Measurements from ENCODE around the gene CCDC13. TPM values are rescaled to one million over a fixed set of nuclear protein-coding genes. Genes with fewer than 3 reads are reported as not detected.
A peak's percentile ranks its signal among the peaks of the same experiment; 100 is the strongest.

Gene CCDC13
- total RNA-seq, 1 donor from 2014 or later = not detected

DNA sequence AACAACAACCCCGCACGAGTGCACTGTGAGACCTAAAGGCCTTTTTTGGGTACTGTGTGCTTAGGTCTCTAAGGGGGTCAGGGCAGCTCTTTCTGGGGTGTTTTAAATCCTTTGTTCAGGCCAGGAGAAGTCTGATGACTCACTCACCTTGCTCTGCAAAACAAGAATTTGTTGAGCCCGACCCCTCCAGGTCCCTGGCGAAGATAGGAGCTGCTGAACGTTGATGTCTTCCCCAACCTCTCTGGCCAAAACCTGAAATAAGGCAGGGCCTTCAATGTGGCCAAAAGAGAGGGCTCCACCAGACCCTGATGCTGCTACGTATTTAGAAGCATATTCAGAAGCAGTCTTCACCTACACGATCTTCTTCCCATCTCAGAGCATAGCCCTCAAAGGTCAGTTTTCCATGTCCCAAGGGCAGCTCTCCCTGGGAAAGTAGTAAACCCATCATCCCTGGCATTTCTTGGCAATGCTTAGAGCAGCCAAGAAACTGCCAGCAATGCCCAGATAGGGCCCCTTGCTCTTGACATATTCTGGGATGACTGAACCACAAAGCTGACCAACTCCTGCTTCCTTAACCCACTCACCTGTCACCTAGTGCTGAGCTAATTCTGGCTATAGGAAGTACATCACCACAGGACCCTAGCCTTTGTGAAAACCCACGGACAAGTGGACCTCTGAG lies 27.1 kb downstream of the CCDC13 start:
- peak overlapping the region; percentile 45 to 63 (median 62) for H3K9ac ChIP-seq (ENCODE audit: low read depth in 1 of 3, low read length in 3 of 3)
- no peaks in the 10 kb centered on the region for H3K27me3 ChIP-seq (ENCODE audit: control insufficient read depth in 3 of 3, insufficient read depth in 3 of 3, low read length in 3 of 3)
- no peaks in the 10 kb centered on the region for H3K9me3 ChIP-seq (ENCODE audit: control insufficient read depth in 3 of 3, low read length in 3 of 3)
- peak overlapping the region in 2 of 3 donors; percentile 9 to 29 for H3K4me3 ChIP-seq (ENCODE audit: low read length in 3 of 3)
- peak overlapping the region; percentile 88 for H3K27ac ChIP-seq (ENCODE audit: low read depth, low read length)
- H3K4me1 ChIP-seq (ENCODE audit: control insufficient read depth in 3 of 3, insufficient read depth in 3 of 3, low read length in 3 of 3) = peaks cover 20 to 66% (median 47%) of the 10 kb centered on the region in 3 donors
- no peaks in the 10 kb centered on the region for H3K36me3 ChIP-seq (ENCODE audit: control insufficient read depth in 3 of 3, insufficient read depth in 3 of 3, low read length in 3 of 3)

DNA sequence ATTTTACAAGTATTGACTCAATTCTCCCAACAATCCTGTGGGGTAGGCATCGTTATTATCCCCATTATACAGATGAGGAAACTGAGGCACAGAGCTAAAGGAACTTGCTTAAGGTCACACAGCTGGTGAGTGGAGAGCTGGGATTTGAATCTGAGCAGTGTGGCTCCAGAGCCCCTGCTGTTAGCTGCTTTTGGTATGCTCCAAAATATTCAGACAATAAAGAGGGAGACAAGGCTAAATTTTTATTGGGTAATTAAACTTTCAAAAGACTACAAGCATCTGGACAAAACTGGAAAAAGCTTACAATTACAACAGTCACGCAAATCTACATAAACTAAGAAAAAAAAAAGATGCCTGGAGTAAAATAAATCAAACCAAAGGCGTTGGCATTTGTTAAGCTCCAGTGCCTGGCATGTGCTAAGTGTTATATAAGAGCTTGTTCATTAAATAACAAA lies 27.7 kb downstream of the CCDC13 start:
- no peaks in the 10 kb centered on the region for H3K9me3 ChIP-seq (ENCODE audit: control insufficient read depth in 3 of 3, low read length in 3 of 3)
- H3K27ac ChIP-seq (ENCODE audit: low read depth, low read length) = peak overlapping the region; percentile 88

DNA sequence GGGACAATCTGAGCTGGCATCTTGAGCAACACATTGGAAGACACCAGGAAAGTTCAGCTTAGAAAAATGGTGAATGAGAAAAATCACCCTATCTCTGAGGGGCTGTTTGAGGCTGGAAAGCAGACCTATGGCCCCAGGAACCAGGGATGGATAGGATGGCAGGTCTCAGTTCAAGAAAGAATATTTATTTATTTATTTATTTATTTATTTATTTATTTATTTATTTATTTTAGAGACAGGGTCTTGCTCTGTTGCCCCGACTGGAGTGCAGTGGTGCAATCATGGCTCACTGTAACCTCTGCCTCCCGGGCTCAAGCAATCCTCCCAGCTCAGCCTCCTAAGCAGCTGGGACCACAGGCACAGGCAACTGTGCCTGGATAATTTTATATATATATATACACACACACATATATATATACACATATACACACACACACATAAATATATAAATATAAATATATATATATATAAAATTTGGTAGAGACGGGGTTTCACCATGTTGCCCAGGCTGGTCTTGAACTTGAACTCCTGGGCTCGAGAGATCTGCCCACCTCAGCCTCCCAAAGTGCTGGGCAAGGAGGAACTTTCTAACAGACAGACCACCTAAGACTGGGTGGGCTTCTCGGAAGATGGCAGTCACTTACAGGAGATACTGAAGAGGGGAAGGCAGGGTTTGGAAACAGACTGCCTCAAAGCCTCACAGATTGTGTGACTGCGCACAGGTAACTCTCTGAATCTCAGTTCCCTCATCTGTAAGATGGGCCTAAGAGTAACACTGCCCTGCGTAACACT lies 29.7 kb downstream of the CCDC13 start:
- Histone ChIP-seq H3K27me3 (ENCODE audit: control insufficient read depth in 3 of 3, insufficient read depth in 3 of 3, low read length in 3 of 3) (no peaks in the 10 kb centered on the region), H3K36me3 (ENCODE audit: control insufficient read depth in 3 of 3, insufficient read depth in 3 of 3, low read length in 3 of 3) (no peaks in the 10 kb centered on the region), H3K27ac (ENCODE audit: low read depth, low read length) (peak overlapping the region; percentile 98), H3K9me3 (ENCODE audit: control insufficient read depth in 3 of 3, low read length in 3 of 3) (no peaks in the 10 kb centered on the region), H3K4me1 (ENCODE audit: control insufficient read depth in 3 of 3, insufficient read depth in 3 of 3, low read length in 3 of 3) (peaks cover 38 to 74% (median 54%) of the 10 kb centered on the region in 3 donors), H3K4me3 (ENCODE audit: low read length in 3 of 3) (no peak overlapping the region), H3K9ac (ENCODE audit: low read depth in 1 of 3, low read length in 3 of 3) (no peak overlapping the region)

More for the DNA sequence above, 27.7 kb downstream of the CCDC13 start:
- Histone ChIP-seq H3K27me3 (ENCODE audit: control insufficient read depth in 3 of 3, insufficient read depth in 3 of 3, low read length in 3 of 3) (no peaks in the 10 kb centered on the region), H3K4me1 (ENCODE audit: control insufficient read depth in 3 of 3, insufficient read depth in 3 of 3, low read length in 3 of 3) (peaks cover 26 to 72% (median 53%) of the 10 kb centered on the region in 3 donors), H3K4me3 (ENCODE audit: low read length in 3 of 3) (no peak overlapping the region), H3K9ac (ENCODE audit: low read depth in 1 of 3, low read length in 3 of 3) (peak overlapping the region; percentile 13 to 62 (median 27)), H3K36me3 (ENCODE audit: control insufficient read depth in 3 of 3, insufficient read depth in 3 of 3, low read length in 3 of 3) (no peaks in the 10 kb centered on the region)

DNA sequence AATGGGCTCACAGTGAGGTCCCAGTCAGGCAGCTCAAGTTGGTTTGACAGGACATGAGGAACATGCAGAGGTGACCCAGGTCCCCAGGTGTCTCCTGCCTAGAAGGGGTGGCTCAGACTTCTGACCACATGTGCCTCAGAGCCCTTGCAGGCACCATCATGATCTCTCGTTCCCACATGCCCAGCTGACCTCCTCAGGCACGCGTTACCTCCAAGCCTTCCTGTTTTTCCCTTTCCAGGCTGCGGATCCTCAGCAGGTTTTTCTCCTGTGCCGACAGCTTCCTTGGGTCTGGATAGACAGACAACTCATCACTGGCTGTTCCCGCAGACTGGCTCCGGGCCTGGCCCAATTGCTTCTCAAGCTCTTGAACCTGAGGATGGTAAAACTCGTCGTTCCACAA lies 30.4 kb downstream of the CCDC13 start:
- no peaks in the 10 kb centered on the region for H3K27me3 ChIP-seq (ENCODE audit: control insufficient read depth in 3 of 3, insufficient read depth in 3 of 3, low read length in 3 of 3)
- H3K4me3 ChIP-seq (ENCODE audit: low read length in 3 of 3) = no peak overlapping the region
- peak overlapping the region; percentile 98 for H3K27ac ChIP-seq (ENCODE audit: low read depth, low read length)
- H3K36me3 ChIP-seq (ENCODE audit: control insufficient read depth in 3 of 3, insufficient read depth in 3 of 3, low read length in 3 of 3) = no peaks in the 10 kb centered on the region
- H3K9ac ChIP-seq (ENCODE audit: low read depth in 1 of 3, low read length in 3 of 3) = no peak overlapping the region
- H3K9me3 ChIP-seq (ENCODE audit: control insufficient read depth in 3 of 3, low read length in 3 of 3) = no peaks in the 10 kb centered on the region
- peaks cover 38 to 69% (median 50%) of the 10 kb centered on the region in 3 donors for H3K4me1 ChIP-seq (ENCODE audit: control insufficient read depth in 3 of 3, insufficient read depth in 3 of 3, low read length in 3 of 3)

DNA sequence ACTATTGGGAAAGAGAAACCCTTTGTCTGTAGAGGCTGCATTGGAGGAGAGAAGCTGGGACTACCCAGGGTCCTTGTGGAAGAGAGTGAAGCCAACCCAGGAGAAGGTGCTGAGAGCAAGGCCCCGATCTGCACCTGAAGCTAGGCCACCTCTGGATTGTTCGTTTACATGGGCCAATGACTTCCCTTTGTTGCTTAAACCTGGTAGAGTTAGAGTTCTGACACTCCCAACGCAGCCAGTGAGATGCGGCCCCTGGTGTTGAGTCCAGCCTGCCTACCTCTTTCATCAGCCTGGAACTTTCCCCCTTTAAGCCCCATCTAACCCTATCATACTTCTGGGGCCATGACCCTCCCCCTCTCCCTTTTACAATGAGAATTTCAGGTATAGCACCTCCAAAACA lies 30.8 kb downstream of the CCDC13 start:
- peak overlapping the region; percentile 98 for H3K27ac ChIP-seq (ENCODE audit: low read depth, low read length)
- no peaks in the 10 kb centered on the region for H3K9me3 ChIP-seq (ENCODE audit: control insufficient read depth in 3 of 3, low read length in 3 of 3)
- no peak overlapping the region for H3K4me3 ChIP-seq (ENCODE audit: low read length in 3 of 3)
- H3K36me3 ChIP-seq (ENCODE audit: control insufficient read depth in 3 of 3, insufficient read depth in 3 of 3, low read length in 3 of 3) = no peaks in the 10 kb centered on the region
- H3K9ac ChIP-seq (ENCODE audit: low read depth in 1 of 3, low read length in 3 of 3) = no peak overlapping the region
- H3K27me3 ChIP-seq (ENCODE audit: control insufficient read depth in 3 of 3, insufficient read depth in 3 of 3, low read length in 3 of 3) = no peaks in the 10 kb centered on the region
- peaks cover 38 to 64% (median 50%) of the 10 kb centered on the region in 3 donors for H3K4me1 ChIP-seq (ENCODE audit: control insufficient read depth in 3 of 3, insufficient read depth in 3 of 3, low read length in 3 of 3)

DNA sequence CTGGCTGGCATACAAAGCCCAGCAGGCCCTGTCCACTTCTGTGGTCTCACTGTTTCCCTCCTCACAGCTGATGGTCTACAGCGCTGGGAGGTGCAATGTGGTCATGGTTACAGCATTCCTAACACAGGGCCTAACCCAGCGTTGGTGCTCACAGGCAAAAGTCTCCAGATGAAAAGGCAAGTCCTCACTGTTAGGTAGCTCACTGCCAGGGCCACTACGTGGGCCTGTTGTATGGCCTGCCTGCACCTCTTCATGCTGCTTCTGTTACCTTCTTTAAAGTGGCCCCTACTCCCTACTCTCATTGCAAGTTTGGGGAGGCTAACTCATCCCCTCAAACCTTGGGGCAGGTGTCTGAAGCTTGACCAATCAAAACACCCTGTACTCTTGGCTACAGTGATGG lies 31.3 kb downstream of the CCDC13 start:
- Histone ChIP-seq H3K9me3 (ENCODE audit: control insufficient read depth in 3 of 3, low read length in 3 of 3) (no peaks in the 10 kb centered on the region), H3K27ac (ENCODE audit: low read depth, low read length) (peak overlapping the region; percentile 98), H3K4me3 (ENCODE audit: low read length in 3 of 3) (no peak overlapping the region), H3K4me1 (ENCODE audit: control insufficient read depth in 3 of 3, insufficient read depth in 3 of 3, low read length in 3 of 3) (peaks cover 38 to 60% (median 46%) of the 10 kb centered on the region in 3 donors), H3K27me3 (ENCODE audit: control insufficient read depth in 3 of 3, insufficient read depth in 3 of 3, low read length in 3 of 3) (no peaks in the 10 kb centered on the region), H3K9ac (ENCODE audit: low read depth in 1 of 3, low read length in 3 of 3) (no peak overlapping the region), H3K36me3 (ENCODE audit: control insufficient read depth in 3 of 3, insufficient read depth in 3 of 3, low read length in 3 of 3) (no peaks in the 10 kb centered on the region)

DNA sequence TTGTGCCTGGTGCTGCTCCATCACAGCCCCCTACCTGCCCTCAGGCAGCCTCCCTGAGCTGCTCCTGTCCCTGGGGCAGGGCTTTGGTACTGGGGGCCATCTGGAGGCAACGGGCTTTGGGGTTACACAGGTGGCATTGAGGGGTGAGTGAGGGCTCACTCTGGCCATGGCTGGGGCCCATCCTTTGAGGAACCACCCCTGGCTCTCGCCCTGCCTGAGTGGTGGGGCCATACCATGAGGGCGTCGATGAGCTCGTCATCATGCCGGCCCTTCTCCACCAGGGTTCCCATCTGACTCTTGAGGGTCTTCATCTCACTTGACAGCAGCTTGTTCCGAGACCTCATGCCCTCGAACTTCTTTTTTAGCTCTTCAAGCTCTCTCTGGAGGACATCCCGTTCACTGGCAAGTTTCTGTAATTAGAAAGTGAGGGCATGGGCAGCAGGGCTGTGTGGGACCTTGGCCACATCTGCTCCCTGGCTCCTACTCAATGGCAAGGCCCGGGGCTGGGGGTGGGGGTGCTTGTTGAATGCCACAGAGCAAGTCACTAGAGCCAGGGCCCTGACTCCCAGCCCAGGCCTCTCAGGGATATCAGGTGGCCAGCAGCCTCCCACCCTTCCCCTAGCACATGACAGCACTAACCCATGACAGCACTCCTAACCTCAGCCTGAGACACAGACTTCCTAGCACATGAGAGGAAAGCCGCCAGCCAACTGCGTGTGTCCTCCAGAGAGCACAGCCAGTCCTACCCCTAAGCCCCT lies 33.5 kb downstream of the CCDC13 start:
- Histone ChIP-seq H3K9ac (ENCODE audit: low read depth in 1 of 3, low read length in 3 of 3) (peak overlapping the region; percentile 71 to 78 (median 74)), H3K4me1 (ENCODE audit: control insufficient read depth in 3 of 3, insufficient read depth in 3 of 3, low read length in 3 of 3) (peaks cover 25 to 48% (median 34%) of the 10 kb centered on the region in 3 donors), H3K27me3 (ENCODE audit: control insufficient read depth in 3 of 3, insufficient read depth in 3 of 3, low read length in 3 of 3) (no peaks in the 10 kb centered on the region), H3K27ac (ENCODE audit: low read depth, low read length) (peak overlapping the region; percentile 98), H3K4me3 (ENCODE audit: low read length in 3 of 3) (peak overlapping the region in 2 of 3 donors; percentile 8 to 56), H3K9me3 (ENCODE audit: control insufficient read depth in 3 of 3, low read length in 3 of 3) (no peaks in the 10 kb centered on the region), H3K36me3 (ENCODE audit: control insufficient read depth in 3 of 3, insufficient read depth in 3 of 3, low read length in 3 of 3) (no peaks in the 10 kb centered on the region)

DNA sequence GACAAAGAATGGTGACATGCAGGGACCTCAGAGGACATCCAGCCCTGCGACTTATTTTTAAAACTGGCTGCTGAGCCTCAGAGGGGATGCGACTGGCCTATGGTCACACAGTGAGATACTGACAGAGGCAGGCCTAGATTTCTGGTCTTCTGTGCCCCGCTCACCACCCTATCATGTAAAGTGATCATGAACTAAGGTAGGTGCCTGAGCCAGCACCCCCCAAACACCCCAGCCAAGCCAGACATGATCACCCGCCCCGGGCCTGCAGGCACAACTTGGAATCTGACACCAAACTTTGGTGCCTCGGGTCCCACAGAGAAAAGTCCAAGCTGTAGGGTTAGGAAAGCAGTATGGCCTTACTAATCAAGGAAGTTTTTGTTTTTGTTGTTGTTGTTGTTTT lies 36.5 kb downstream of the CCDC13 start:
- no peaks in the 10 kb centered on the region for H3K9me3 ChIP-seq (ENCODE audit: control insufficient read depth in 3 of 3, low read length in 3 of 3)
- peak overlapping the region; percentile 7 for H3K27ac ChIP-seq (ENCODE audit: low read depth, low read length)
- H3K4me3 ChIP-seq (ENCODE audit: low read length in 3 of 3) = no peak overlapping the region
- H3K9ac ChIP-seq (ENCODE audit: low read depth in 1 of 3, low read length in 3 of 3) = peak overlapping the region in 1 of 3 donors; percentile 45
- H3K27me3 ChIP-seq (ENCODE audit: control insufficient read depth in 3 of 3, insufficient read depth in 3 of 3, low read length in 3 of 3) = no peaks in the 10 kb centered on the region
- peaks cover 27 to 49% (median 41%) of the 10 kb centered on the region in 3 donors for H3K4me1 ChIP-seq (ENCODE audit: control insufficient read depth in 3 of 3, insufficient read depth in 3 of 3, low read length in 3 of 3)
- H3K36me3 ChIP-seq (ENCODE audit: control insufficient read depth in 3 of 3, insufficient read depth in 3 of 3, low read length in 3 of 3) = no peaks in the 10 kb centered on the region

DNA sequence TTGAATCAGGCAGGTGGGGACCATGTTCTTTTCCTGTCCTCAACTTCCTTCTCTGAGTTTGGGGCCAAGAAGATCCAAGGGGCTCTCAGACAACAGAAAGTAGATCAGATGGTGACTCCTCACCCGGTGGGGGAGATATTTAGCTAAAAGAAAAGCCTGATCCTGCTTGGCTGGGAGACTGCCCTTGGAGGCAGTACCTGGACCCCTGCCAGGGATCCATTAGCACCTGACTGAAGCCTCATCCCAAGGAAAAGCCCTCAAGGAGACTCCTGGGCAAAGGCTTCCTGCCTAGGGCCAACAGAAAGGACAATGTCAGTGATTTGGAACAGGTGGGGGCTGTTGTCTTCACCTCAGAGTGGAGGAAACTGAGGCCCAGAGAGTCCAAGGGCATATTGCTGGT lies 37.0 kb downstream of the CCDC13 start:
- H3K9me3 ChIP-seq (ENCODE audit: control insufficient read depth in 3 of 3, low read length in 3 of 3) = no peaks in the 10 kb centered on the region
- H3K27me3 ChIP-seq (ENCODE audit: control insufficient read depth in 3 of 3, insufficient read depth in 3 of 3, low read length in 3 of 3) = no peaks in the 10 kb centered on the region
- H3K36me3 ChIP-seq (ENCODE audit: control insufficient read depth in 3 of 3, insufficient read depth in 3 of 3, low read length in 3 of 3) = no peaks in the 10 kb centered on the region
- H3K4me3 ChIP-seq (ENCODE audit: low read length in 3 of 3) = no peak overlapping the region
- H3K4me1 ChIP-seq (ENCODE audit: control insufficient read depth in 3 of 3, insufficient read depth in 3 of 3, low read length in 3 of 3) = peaks cover 27 to 50% (median 39%) of the 10 kb centered on the region in 3 donors
- H3K27ac ChIP-seq (ENCODE audit: low read depth, low read length) = peak overlapping the region; percentile 7
- peak overlapping the region in 1 of 3 donors; percentile 45 for H3K9ac ChIP-seq (ENCODE audit: low read depth in 1 of 3, low read length in 3 of 3)
